HepG2 (cell line): ENCODE results near the gene DOCK2. TPM values are rescaled to one million over a fixed set of nuclear protein-coding genes. Genes with fewer than 3 reads are reported as not detected.

Experiments
- ATAC-seq: fragments of 200-7000 bp; cut with Tn5 transposase; 3 replicates; pipeline ENCODE4 v1.9.1; 2020; ENCODE audit warnings: mild to moderate bottlenecking, moderate library complexity
- BruUV-seq: library from RNA; stranded (reverse); fragments of 400-500 nt; replicated peaks from 2 replicates; lab custom pipeline; 2021; lab: Mats Ljungman, UMichigan
- CTCF ChIA-PET: fragments of 300-600 bp; formaldehyde crosslinking; extraction: SDS; loops from one replicate; lab custom pipeline; 2021; ENCODE audit warnings: low total read pairs, inconsistent platforms, low intra/inter-chr PET ratio; lab: Yijun Ruan, JAX
- POLR2A ChIA-PET: fragments of 350-600 bp; sonication (Branson Sonifier 250); formaldehyde crosslinking; loops from one replicate; lab custom pipeline; 2020; ENCODE audit warnings: antibody characterized with exemption, inconsistent platforms; lab: Yijun Ruan, JAX
- DNase-seq: peaks from one replicate; pipeline ENCODE4 v3.0.0-alpha.2; 2015; ENCODE audit warnings: low spot score
- FAIRE-seq: peaks from 3 replicates; lab custom pipeline; 2011; peaks lifted over from hg19 to GRCh38; lab: Jason Lieb, UNC
- H2AFZ ChIP-seq: one replicate; pipeline ENCODE4 v1.6.1; 2011; ENCODE audit warnings: low read length, inconsistent platforms
- H3K27ac ChIP-seq: fragments of 300-600 bp; 3 replicates; pipeline ENCODE4 v1.8.0; 2011; ENCODE audit warnings: mixed run types, mild to moderate bottlenecking, mixed read lengths, low read length, inconsistent platforms; ENCODE audit not compliant: insufficient read depth; ENCODE audit errors: extremely low read length
- H3K27me3 ChIP-seq, 2 experiments: fragments of 200-600 bp in 1 of 2; 2 replicates in 1 of 2; 3 replicates in 1 of 2; pipeline versions ENCODE4 v1.6.0 to v1.8.0; 2011; ENCODE audit warnings: low read length in 2 of 2, mild to moderate bottlenecking in 2 of 2, moderate library complexity in 2 of 2, inconsistent platforms in 1 of 2; ENCODE audit not compliant: insufficient read depth in 2 of 2, control insufficient read depth in 1 of 2
- H3K36me3 ChIP-seq, 2 experiments: fragments of 200-600 bp in 1 of 2; replicated peaks in 1 of 2; 2 replicates in 1 of 2; 3 replicates in 1 of 2; pipeline versions ENCODE4 v1.5.1 to v1.8.0; 2011; ENCODE audit warnings: low read length in 2 of 2, inconsistent platforms in 1 of 2; ENCODE audit not compliant: insufficient read depth in 2 of 2, control insufficient read depth in 1 of 2
- H3K4me1 ChIP-seq: 2 replicates; pipeline ENCODE4 v1.5.1; 2012; ENCODE audit warnings: low read length, inconsistent platforms; ENCODE audit not compliant: insufficient read depth
- H3K4me2 ChIP-seq: 2 replicates; pipeline ENCODE4 v1.6.0; 2011; ENCODE audit warnings: low read depth, low read length, inconsistent platforms
- H3K4me3 ChIP-seq, 3 experiments: fragments of 200-600 bp in 1 of 3; sonication (generic), shearing (Covaris generic) in 1 of 3; replicated peaks in 1 of 3; 2 replicates each; pipeline ENCODE4 v1.5.1; 2011 to 2016; ENCODE audit warnings: low read length in 3 of 3, inconsistent platforms in 2 of 3, low read depth in 2 of 3, mild to moderate bottlenecking in 2 of 3, control low read depth in 1 of 3, mixed read lengths in 1 of 3; ENCODE audit not compliant: insufficient read depth in 1 of 3
- H3K79me2 ChIP-seq: one replicate; pipeline ENCODE4 v1.6.1; 2011; ENCODE audit warnings: low read length, inconsistent platforms; ENCODE audit not compliant: insufficient read depth
- H3K9ac ChIP-seq: 2 replicates; pipeline ENCODE4 v1.6.0; 2011; ENCODE audit warnings: mild to moderate bottlenecking, low read depth, low read length, inconsistent platforms; ENCODE audit not compliant: insufficient read depth
- H3K9me3 ChIP-seq: 2 replicates; pipeline ENCODE4 v1.5.1; 2012; ENCODE audit warnings: mild to moderate bottlenecking, low read length
- H4K20me1 ChIP-seq: 2 replicates; pipeline ENCODE4 v1.6.0; 2011; ENCODE audit warnings: inconsistent platforms, mild to moderate bottlenecking, low read length, moderate library complexity; ENCODE audit not compliant: insufficient read depth
- ATF1 ChIP-seq: IDR thresholded peaks from 2 replicates; pipeline ENCODE4 v1.6.1; 2016; ENCODE audit warnings: mild to moderate bottlenecking, control low read depth
- ATF7 ChIP-seq, 2 experiments: fragments of 450-650 bp in 1 of 2; sonication (generic) in 1 of 2; formaldehyde crosslinking in 1 of 2; IDR thresholded peaks; 2 replicates each; pipeline versions ENCODE4 v1.4.0 to v1.6.1; 2016 to 2020; ENCODE audit warnings: antibody characterized with exemption in 1 of 2, mild to moderate bottlenecking in 1 of 2, missing genetic modification reagents in 1 of 2
- BRF2 ChIP-seq: sonication (generic); formaldehyde crosslinking; IDR thresholded peaks from 2 replicates; pipeline ENCODE4 v1.8.1; 2022; ENCODE audit warnings: mild to moderate bottlenecking, missing genetic modification reagents
- CHCHD3 ChIP-seq: sonication (generic); formaldehyde crosslinking; IDR thresholded peaks from 2 replicates; pipeline ENCODE4 v1.8.0; 2022; ENCODE audit warnings: mild to moderate bottlenecking, missing genetic modification reagents, moderate library complexity
- KDM4B ChIP-seq: sonication (generic); formaldehyde crosslinking; IDR thresholded peaks from 2 replicates; pipeline ENCODE4 v1.4.0; 2020; ENCODE audit warnings: missing genetic modification reagents
- MAFF ChIP-seq: IDR thresholded peaks from 2 replicates; pipeline ENCODE4 v1.6.1; 2011; ENCODE audit warnings: low read depth, low read length, improper control_type of control experiment
- MTA1 ChIP-seq: sonication (generic); formaldehyde crosslinking; IDR thresholded peaks from 2 replicates; pipeline ENCODE4 v1.4.0; 2020; ENCODE audit warnings: missing genetic modification reagents, mild to moderate bottlenecking, borderline replicate concordance
- MZF1 ChIP-seq: sonication (generic); formaldehyde crosslinking; IDR thresholded peaks from 2 replicates; pipeline ENCODE4 v1.8.1; 2023; ENCODE audit warnings: mild to moderate bottlenecking, missing genetic modification reagents, borderline replicate concordance
- SUZ12 ChIP-seq: fragments of 150-350 bp; IDR thresholded peaks from 2 replicates; pipeline ENCODE4 v1.6.1; 2014; ENCODE audit warnings: low read depth, low read length
- ZBTB37 ChIP-seq: sonication (generic); formaldehyde crosslinking; IDR thresholded peaks from 2 replicates; pipeline ENCODE4 v1.4.0; 2020; ENCODE audit warnings: mild to moderate bottlenecking, missing genetic modification reagents
- ZNF775 ChIP-seq: sonication (generic); formaldehyde crosslinking; IDR thresholded peaks from 2 replicates; pipeline ENCODE4 v1.4.0; 2020; ENCODE audit warnings: missing genetic modification reagents, mild to moderate bottlenecking, moderate library complexity, borderline replicate concordance
- ZNF878 ChIP-seq: sonication (generic); formaldehyde crosslinking; IDR thresholded peaks from 2 replicates; pipeline ENCODE4 v1.8.1; 2023; ENCODE audit warnings: mild to moderate bottlenecking, missing genetic modification reagents, moderate library complexity
- ZNF883 ChIP-seq: sonication (generic); formaldehyde crosslinking; IDR thresholded peaks from 2 replicates; pipeline ENCODE4 v1.5.1; 2020; ENCODE audit warnings: mild to moderate bottlenecking, missing genetic modification reagents; ENCODE audit errors: not compliant biosample characterization
- ZSCAN22 ChIP-seq: sonication (generic); formaldehyde crosslinking; IDR thresholded peaks from 2 replicates; pipeline ENCODE4 v1.4.0; 2020; ENCODE audit warnings: mild to moderate bottlenecking, missing genetic modification reagents
- whole genome bisulfite sequencing: methylation state at CpG from one replicate; pipeline ENCODE4 v1.1.6; 2017; ENCODE audit warnings: low lambda C conversion rate; 5-methylcytosine and 5-hydroxymethylcytosine counted together
- in situ Hi-C: cut with HindIII; loops from 2 replicates; pipeline ENCODE4 v1.10.0; 2017; ENCODE audit warnings: low pct_unique_long_range_greater_than_20kb; ENCODE audit not compliant: extremely low pct_ligation_motif_present
- intact Hi-C: fragments of 100-400 bp; cut with micrococcal nuclease; formaldehyde crosslinking; loops from one replicate; pipeline ENCODE4 v1.10.0; 2022; ENCODE audit not compliant: unreplicated experiment
- polyA plus RNA-seq, 8 experiments: library from polyadenylated mRNA; depleted of rRNA in 3 of 8; stranded (reverse) in 7 of 8; unstranded in 1 of 8; fragments of >200 nt; fragmentation: Illumina TruSeq in 4 of 8; extraction: Trizol in 4 of 8; gene quantifications; 2 replicates each; pipeline versions ENCODE4 v1.2.1 to v1.2.3, GENCODE V29; 2011 to 2016; ENCODE audit warnings: low read depth in 4 of 8, missing spikeins in 1 of 8, mixed read lengths in 1 of 8; ENCODE audit not compliant: insufficient read depth in 1 of 8
- total RNA-seq, 5 experiments: library from RNA; depleted of rRNA; stranded (reverse); fragments of >200 nt; fragmentation: Illumina TruSeq; extraction: Trizol; gene quantifications; 2 replicates each; pipeline ENCODE4 v1.2.3, GENCODE V29; 2016; ENCODE audit warnings: low read depth in 1 of 5
- TF ChIP-seq, protein P1 (sequence below): sonication (generic); formaldehyde crosslinking; IDR thresholded peaks from 2 replicates; pipeline ENCODE4 v1.9.0; 2021; ENCODE audit warnings: mild to moderate bottlenecking, missing genetic modification reagents
- TF ChIP-seq, protein P2 (sequence below): sonication (generic); formaldehyde crosslinking; IDR thresholded peaks from 2 replicates; pipeline ENCODE4 v1.4.0; 2020; ENCODE audit warnings: missing genetic modification reagents

The DOCK2 gene
- total and polyA plus RNA-seq, 2 of the 13 experiments (the other 11 are each of a cell fraction or from before 2014, with no cell fraction given) = not detected

DNA sequence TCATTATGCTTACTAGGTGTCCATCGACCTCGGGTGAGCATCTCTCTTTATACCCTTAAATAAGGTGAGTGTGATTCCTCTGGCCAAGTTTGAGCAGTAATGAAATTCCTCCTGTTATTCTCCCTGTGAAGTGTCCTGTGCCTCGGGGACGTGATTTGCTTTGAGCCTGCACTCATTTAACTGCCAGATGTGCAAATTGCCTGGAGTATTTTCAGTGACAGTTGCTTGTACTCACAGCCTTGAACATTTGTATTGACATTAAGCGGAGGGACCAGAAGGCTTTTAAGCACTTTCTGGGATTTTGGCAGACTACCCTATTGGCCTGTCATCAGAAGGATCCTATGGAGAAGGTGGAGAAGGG is 126.9 kb downstream of the DOCK2 start:
- no peaks in the 10 kb centered on the region for H4K20me1 ChIP-seq
- H3K27ac ChIP-seq = no peak overlapping the region
- 8% methylated on average over 5 of the region's 5 CpGs for WGBS
- in situ Hi-C loops (no loop called here), intact Hi-C loops (no loop called here)
- POLR2A ChIA-PET = no interaction called here
- H3K9ac ChIP-seq = no peak overlapping the region
- no peak overlapping the region for H3K4me2 ChIP-seq
- CTCF ChIA-PET = no interaction called here
- ATAC-seq = no peak
- H3K4me1 ChIP-seq = no peaks in the 10 kb centered on the region
- H3K4me3 ChIP-seq = no peak overlapping the region
- no peaks in the 10 kb centered on the region for H3K9me3 ChIP-seq
- no peak for FAIRE-seq
- no peak overlapping the region for H2AFZ ChIP-seq
- H3K79me2 ChIP-seq = no peaks in the 10 kb centered on the region
- H3K36me3 ChIP-seq = no peaks in the 10 kb centered on the region
- BruUV-seq = no TSS peak
- H3K27me3 ChIP-seq = no peaks in the 10 kb centered on the region; a peak in 1 of 5 replicates
- no peak for DNase-seq
- no peak for TF ChIP-seq SUZ12
- no peak for TF ChIP-seq ATF1
- no peak for TF ChIP-seq MZF1 (CRISPR knock-in tag)
- no peak for TF ChIP-seq BRF2 (CRISPR knock-in tag)
- no peak for TF ChIP-seq MTA1 (CRISPR knock-in tag)
- no peak for TF ChIP-seq ZNF883 (CRISPR knock-in tag)
- no peak for TF ChIP-seq ZBTB37 (CRISPR knock-in tag)
- no peak for TF ChIP-seq KDM4B (CRISPR knock-in tag)
- TF ChIP-seq, protein P1, sequence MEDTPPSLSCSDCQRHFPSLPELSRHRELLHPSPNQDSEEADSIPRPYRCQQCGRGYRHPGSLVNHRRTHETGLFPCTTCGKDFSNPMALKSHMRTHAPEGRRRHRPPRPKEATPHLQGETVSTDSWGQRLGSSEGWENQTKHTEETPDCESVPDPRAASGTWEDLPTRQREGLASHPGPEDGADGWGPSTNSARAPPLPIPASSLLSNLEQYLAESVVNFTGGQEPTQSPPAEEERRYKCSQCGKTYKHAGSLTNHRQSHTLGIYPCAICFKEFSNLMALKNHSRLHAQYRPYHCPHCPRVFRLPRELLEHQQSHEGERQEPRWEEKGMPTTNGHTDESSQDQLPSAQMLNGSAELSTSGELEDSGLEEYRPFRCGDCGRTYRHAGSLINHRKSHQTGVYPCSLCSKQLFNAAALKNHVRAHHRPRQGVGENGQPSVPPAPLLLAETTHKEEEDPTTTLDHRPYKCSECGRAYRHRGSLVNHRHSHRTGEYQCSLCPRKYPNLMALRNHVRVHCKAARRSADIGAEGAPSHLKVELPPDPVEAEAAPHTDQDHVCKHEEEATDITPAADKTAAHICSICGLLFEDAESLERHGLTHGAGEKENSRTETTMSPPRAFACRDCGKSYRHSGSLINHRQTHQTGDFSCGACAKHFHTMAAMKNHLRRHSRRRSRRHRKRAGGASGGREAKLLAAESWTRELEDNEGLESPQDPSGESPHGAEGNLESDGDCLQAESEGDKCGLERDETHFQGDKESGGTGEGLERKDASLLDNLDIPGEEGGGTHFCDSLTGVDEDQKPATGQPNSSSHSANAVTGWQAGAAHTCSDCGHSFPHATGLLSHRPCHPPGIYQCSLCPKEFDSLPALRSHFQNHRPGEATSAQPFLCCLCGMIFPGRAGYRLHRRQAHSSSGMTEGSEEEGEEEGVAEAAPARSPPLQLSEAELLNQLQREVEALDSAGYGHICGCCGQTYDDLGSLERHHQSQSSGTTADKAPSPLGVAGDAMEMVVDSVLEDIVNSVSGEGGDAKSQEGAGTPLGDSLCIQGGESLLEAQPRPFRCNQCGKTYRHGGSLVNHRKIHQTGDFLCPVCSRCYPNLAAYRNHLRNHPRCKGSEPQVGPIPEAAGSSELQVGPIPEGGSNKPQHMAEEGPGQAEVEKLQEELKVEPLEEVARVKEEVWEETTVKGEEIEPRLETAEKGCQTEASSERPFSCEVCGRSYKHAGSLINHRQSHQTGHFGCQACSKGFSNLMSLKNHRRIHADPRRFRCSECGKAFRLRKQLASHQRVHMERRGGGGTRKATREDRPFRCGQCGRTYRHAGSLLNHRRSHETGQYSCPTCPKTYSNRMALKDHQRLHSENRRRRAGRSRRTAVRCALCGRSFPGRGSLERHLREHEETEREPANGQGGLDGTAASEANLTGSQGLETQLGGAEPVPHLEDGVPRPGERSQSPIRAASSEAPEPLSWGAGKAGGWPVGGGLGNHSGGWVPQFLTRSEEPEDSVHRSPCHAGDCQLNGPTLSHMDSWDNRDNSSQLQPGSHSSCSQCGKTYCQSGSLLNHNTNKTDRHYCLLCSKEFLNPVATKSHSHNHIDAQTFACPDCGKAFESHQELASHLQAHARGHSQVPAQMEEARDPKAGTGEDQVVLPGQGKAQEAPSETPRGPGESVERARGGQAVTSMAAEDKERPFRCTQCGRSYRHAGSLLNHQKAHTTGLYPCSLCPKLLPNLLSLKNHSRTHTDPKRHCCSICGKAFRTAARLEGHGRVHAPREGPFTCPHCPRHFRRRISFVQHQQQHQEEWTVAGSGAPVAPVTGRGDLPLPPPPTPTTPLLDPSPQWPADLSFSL (CRISPR knock-in tag) = no peak
- TF ChIP-seq ZNF775 = no peak
- TF ChIP-seq ATF7 (IDR thresholded peaks at IDR 0.05) = no peak
- no peak for TF ChIP-seq ATF7 (CRISPR knock-in tag; IDR thresholded peaks at IDR 0.05)
- no peak for TF ChIP-seq ZSCAN22 (CRISPR knock-in tag)
- TF ChIP-seq MAFF = no peak
- no peak for TF ChIP-seq CHCHD3 (CRISPR knock-in tag)
- TF ChIP-seq ZNF878 (CRISPR knock-in tag) = no peak
- TF ChIP-seq, protein P2, sequence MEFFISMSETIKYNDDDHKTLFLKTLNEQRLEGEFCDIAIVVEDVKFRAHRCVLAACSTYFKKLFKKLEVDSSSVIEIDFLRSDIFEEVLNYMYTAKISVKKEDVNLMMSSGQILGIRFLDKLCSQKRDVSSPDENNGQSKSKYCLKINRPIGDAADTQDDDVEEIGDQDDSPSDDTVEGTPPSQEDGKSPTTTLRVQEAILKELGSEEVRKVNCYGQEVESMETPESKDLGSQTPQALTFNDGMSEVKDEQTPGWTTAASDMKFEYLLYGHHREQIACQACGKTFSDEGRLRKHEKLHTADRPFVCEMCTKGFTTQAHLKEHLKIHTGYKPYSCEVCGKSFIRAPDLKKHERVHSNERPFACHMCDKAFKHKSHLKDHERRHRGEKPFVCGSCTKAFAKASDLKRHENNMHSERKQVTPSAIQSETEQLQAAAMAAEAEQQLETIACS (CRISPR knock-in tag) = no peak
